Measurements from ENCODE around the gene MZF1.

The MZF1 gene

GRCh38 chr19:58551577-58552471 is 21.3 kb downstream of the MZF1 start:
- H3K36me3 ChIP-seq (ENCODE audit: control insufficient read depth in 2 of 2, insufficient read depth in 2 of 2, low read length in 2 of 2), result peaks cover 64 to 65% of the 10 kb centered on the region in 2 donors
- H3K27ac ChIP-seq (ENCODE audit: low read length), result no peak overlapping the region
- H3K4me1 ChIP-seq (ENCODE audit: control insufficient read depth, insufficient read depth, low read length), result peaks cover 39% of the 10 kb centered on the region
- H3K27me3 ChIP-seq (ENCODE audit: control insufficient read depth in 1 of 2, insufficient read depth in 2 of 2, low read length in 2 of 2), result no peaks in the 10 kb centered on the region
- H3K4me3 ChIP-seq (ENCODE audit: low read length in 2 of 2), result no peak overlapping the region
- H3K9me3 ChIP-seq (ENCODE audit: control insufficient read depth in 2 of 2, low read length in 2 of 2), result no peaks in the 10 kb centered on the region
- H3K9ac ChIP-seq (ENCODE audit: low read length in 2 of 2), result no peak overlapping the region

- H3K27me3 ChIP-seq (ENCODE audit: control insufficient read depth in 1 of 2, insufficient read depth in 2 of 2, low read length in 2 of 2), result no peaks in the 10 kb centered on the region
- peaks cover 58 to 61% of the 10 kb centered on the region in 2 donors for H3K36me3 ChIP-seq (ENCODE audit: control insufficient read depth in 2 of 2, insufficient read depth in 2 of 2, low read length in 2 of 2)
- H3K9ac ChIP-seq (ENCODE audit: low read length in 2 of 2), result no peak overlapping the region
- no peak overlapping the region for H3K27ac ChIP-seq (ENCODE audit: low read length)
- no peaks in the 10 kb centered on the region for H3K9me3 ChIP-seq (ENCODE audit: control insufficient read depth in 2 of 2, low read length in 2 of 2)
- H3K4me1 ChIP-seq (ENCODE audit: control insufficient read depth, insufficient read depth, low read length), result peaks cover 39% of the 10 kb centered on the region
- no peak overlapping the region for H3K4me3 ChIP-seq (ENCODE audit: low read length in 2 of 2)
Measured at GRCh38 chr19:58551123-58551497, 22.0 kb downstream of the MZF1 start.

- no peak overlapping the region for H3K4me3 ChIP-seq (ENCODE audit: low read length in 2 of 2)
- no peaks in the 10 kb centered on the region for H3K27me3 ChIP-seq (ENCODE audit: control insufficient read depth in 1 of 2, insufficient read depth in 2 of 2, low read length in 2 of 2)
- H3K9ac ChIP-seq (ENCODE audit: low read length in 2 of 2), result no peak overlapping the region
- H3K9me3 ChIP-seq (ENCODE audit: control insufficient read depth in 2 of 2, low read length in 2 of 2), result no peaks in the 10 kb centered on the region
- peaks cover 58 to 62% of the 10 kb centered on the region in 2 donors for H3K36me3 ChIP-seq (ENCODE audit: control insufficient read depth in 2 of 2, insufficient read depth in 2 of 2, low read length in 2 of 2)
- H3K4me1 ChIP-seq (ENCODE audit: control insufficient read depth, insufficient read depth, low read length), result peaks cover 42% of the 10 kb centered on the region
- no peak overlapping the region for H3K27ac ChIP-seq (ENCODE audit: low read length)
Measured at GRCh38 chr19:58550362-58551122, 22.6 kb downstream of the MZF1 start.

DNA sequence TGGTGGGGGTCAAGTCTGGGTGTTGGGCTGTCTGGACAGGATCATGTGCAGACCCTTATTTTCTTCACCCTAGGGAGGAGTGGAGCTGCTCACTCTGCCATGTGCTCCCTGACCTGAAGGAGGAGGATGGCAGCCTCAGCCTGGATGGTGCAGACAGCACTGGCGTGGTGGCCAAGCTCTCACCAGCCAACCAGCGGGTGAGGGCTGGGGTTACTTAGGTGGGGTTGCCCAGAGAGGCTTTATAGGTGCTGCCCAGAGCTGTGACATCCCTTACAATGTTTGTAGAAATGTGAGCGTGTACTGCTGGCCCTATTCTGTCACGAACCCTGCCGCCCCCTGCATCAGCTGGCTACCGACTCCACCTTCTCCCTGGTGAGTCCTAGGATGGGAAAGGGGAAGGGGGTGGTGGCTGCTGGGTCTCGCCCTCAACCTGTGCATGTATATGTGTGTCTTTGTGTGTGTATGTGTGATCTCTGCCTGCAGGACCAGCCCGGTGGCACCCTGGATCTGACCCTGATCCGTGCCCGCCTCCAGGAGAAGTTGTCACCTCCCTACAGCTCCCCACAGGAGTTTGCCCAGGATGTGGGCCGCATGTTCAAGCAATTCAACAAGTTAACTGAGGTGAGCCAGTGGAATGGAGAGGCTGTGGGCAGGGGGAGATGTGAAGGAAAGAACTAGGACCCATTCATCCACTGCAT is 23.3 kb downstream of the MZF1 start:
- no peak overlapping the region for H3K9ac ChIP-seq (ENCODE audit: low read length in 2 of 2)
- H3K27ac ChIP-seq (ENCODE audit: low read length), result no peak overlapping the region
- H3K4me1 ChIP-seq (ENCODE audit: control insufficient read depth, insufficient read depth, low read length), result peaks cover 43% of the 10 kb centered on the region
- H3K36me3 ChIP-seq (ENCODE audit: control insufficient read depth in 2 of 2, insufficient read depth in 2 of 2, low read length in 2 of 2), result peaks cover 58 to 62% of the 10 kb centered on the region in 2 donors
- H3K27me3 ChIP-seq (ENCODE audit: control insufficient read depth in 1 of 2, insufficient read depth in 2 of 2, low read length in 2 of 2), result no peaks in the 10 kb centered on the region
- no peak overlapping the region for H3K4me3 ChIP-seq (ENCODE audit: low read length in 2 of 2)
- no peaks in the 10 kb centered on the region for H3K9me3 ChIP-seq (ENCODE audit: control insufficient read depth in 2 of 2, low read length in 2 of 2)

- H3K36me3 ChIP-seq (ENCODE audit: control insufficient read depth in 2 of 2, insufficient read depth in 2 of 2, low read length in 2 of 2), result peaks cover 58 to 62% of the 10 kb centered on the region in 2 donors
- H3K9me3 ChIP-seq (ENCODE audit: control insufficient read depth in 2 of 2, low read length in 2 of 2), result no peaks in the 10 kb centered on the region
- no peak overlapping the region for H3K27ac ChIP-seq (ENCODE audit: low read length)
- no peak overlapping the region for H3K9ac ChIP-seq (ENCODE audit: low read length in 2 of 2)
- peaks cover 39% of the 10 kb centered on the region for H3K4me1 ChIP-seq (ENCODE audit: control insufficient read depth, insufficient read depth, low read length)
- no peaks in the 10 kb centered on the region for H3K27me3 ChIP-seq (ENCODE audit: control insufficient read depth in 1 of 2, insufficient read depth in 2 of 2, low read length in 2 of 2)
- H3K4me3 ChIP-seq (ENCODE audit: low read length in 2 of 2), result no peak overlapping the region
Measured at GRCh38 chr19:58548859-58549663, 24.1 kb downstream of the MZF1 start.

GRCh38 chr19:58547323-58548312 is 25.5 kb downstream of the MZF1 start:
- Histone ChIP-seq H3K4me3 (ENCODE audit: low read length in 2 of 2) (no peak overlapping the region), H3K27ac (ENCODE audit: low read length) (no peak overlapping the region), H3K36me3 (ENCODE audit: control insufficient read depth in 2 of 2, insufficient read depth in 2 of 2, low read length in 2 of 2) (peaks cover 55 to 59% of the 10 kb centered on the region in 2 donors), H3K9ac (ENCODE audit: low read length in 2 of 2) (no peak overlapping the region), H3K27me3 (ENCODE audit: control insufficient read depth in 1 of 2, insufficient read depth in 2 of 2, low read length in 2 of 2) (no peaks in the 10 kb centered on the region), H3K9me3 (ENCODE audit: control insufficient read depth in 2 of 2, low read length in 2 of 2) (no peaks in the 10 kb centered on the region), H3K4me1 (ENCODE audit: control insufficient read depth, insufficient read depth, low read length) (peaks cover 37% of the 10 kb centered on the region)

DNA sequence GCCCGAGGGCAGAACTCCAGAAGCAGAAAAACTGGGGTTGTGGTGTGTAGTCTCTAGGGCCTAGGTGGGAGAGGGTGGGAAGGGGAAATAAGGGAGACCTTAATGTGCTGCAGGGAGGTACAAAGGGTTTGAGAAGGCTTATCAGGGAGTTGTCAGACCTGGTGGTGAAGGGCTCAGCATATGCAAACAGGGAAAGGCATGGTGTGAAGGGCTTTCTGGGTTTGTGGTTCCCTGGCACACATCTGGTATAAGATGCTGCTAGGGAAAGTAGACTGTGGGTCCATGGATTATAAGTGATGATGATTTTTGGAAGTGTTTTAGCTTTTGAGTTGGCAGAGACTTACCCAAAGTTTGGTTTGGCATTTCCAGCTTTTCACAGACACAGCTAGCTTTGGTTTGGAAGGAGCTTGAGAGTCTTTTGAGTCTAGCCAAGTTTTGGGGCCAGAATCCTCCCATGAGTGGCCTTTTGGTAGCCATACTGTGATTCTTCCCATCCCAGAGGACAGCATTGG is 27.1 kb downstream of the MZF1 start:
- H3K27me3 ChIP-seq (ENCODE audit: control insufficient read depth in 1 of 2, insufficient read depth in 2 of 2, low read length in 2 of 2), result no peaks in the 10 kb centered on the region
- no peaks in the 10 kb centered on the region for H3K9me3 ChIP-seq (ENCODE audit: control insufficient read depth in 2 of 2, low read length in 2 of 2)
- H3K27ac ChIP-seq (ENCODE audit: low read length), result no peak overlapping the region
- peaks cover 40 to 44% of the 10 kb centered on the region in 2 donors for H3K36me3 ChIP-seq (ENCODE audit: control insufficient read depth in 2 of 2, insufficient read depth in 2 of 2, low read length in 2 of 2)
- H3K9ac ChIP-seq (ENCODE audit: low read length in 2 of 2), result peak overlapping the region; percentile 65 to 69
- H3K4me1 ChIP-seq (ENCODE audit: control insufficient read depth, insufficient read depth, low read length), result peaks cover 35% of the 10 kb centered on the region
- H3K4me3 ChIP-seq (ENCODE audit: low read length in 2 of 2), result peak overlapping the region; percentile 67 to 93

DNA sequence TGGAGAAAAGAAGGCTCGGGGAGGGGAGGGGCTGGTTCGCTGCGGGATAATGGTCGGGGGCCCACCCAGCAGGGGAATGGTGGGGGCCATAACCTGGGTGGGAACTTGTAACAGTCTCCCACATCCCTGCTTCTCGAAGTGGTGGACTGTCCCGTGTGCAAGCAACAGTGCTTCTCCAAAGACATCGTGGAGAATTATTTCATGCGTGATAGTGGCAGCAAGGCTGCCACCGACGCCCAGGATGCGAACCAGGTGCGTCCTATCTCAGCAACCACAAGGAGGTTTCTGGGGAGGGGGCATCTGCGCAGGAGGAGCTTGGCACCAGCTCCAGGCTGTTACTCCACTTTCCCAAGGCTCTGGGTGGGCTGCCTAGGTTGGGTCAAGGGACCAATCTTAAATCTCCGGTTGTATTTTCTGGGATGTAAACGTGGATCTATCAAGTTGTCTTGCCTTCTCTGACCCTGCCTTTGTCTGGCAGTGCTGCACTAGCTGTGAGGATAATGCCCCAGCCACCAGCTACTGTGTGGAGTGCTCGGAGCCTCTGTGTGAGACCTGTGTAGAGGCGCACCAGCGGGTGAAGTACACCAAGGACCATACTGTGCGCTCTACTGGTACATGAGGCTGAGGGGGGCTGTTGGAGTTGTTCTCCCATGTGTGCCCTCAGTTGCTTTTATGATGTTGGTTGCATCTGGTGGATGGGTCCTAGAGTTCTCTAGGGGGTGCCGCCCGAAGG is 27.7 kb downstream of the MZF1 start:
- Histone ChIP-seq H3K27ac (ENCODE audit: low read length) (peak overlapping the region; percentile 55), H3K36me3 (ENCODE audit: control insufficient read depth in 2 of 2, insufficient read depth in 2 of 2, low read length in 2 of 2) (peaks cover 34 to 37% of the 10 kb centered on the region in 2 donors), H3K27me3 (ENCODE audit: control insufficient read depth in 1 of 2, insufficient read depth in 2 of 2, low read length in 2 of 2) (no peaks in the 10 kb centered on the region), H3K4me1 (ENCODE audit: control insufficient read depth, insufficient read depth, low read length) (peaks cover 35% of the 10 kb centered on the region), H3K9ac (ENCODE audit: low read length in 2 of 2) (peak overlapping the region; percentile 65 to 69), H3K4me3 (ENCODE audit: low read length in 2 of 2) (peak overlapping the region; percentile 67 to 93), H3K9me3 (ENCODE audit: control insufficient read depth in 2 of 2, low read length in 2 of 2) (no peaks in the 10 kb centered on the region)
